Activated CD8-positive, alpha-beta memory T cell treated with anti-CD3 and anti-CD28 coated beads for 48 hours (primary cell): ENCODE measurements around the gene PSMC1.
"Not testable (repeated sequence)": the region's sequence is repeated elsewhere in the genome, so short reads cannot be mapped to it uniquely, and the experiment has no call there.

Experiments used
- DNase-seq, 3 experiments: peaks; one replicate each; pipeline ENCODE4 v3.0.0-alpha.2; 2020; ENCODE audit warnings: low read depth in 2 of 3, low spot score in 2 of 3

The PSMC1 gene

GRCh38 chr14:90256354-90257131 lies at the start of gene PSMC1:
PSMC1 (plus strand) TSS chr14:90256553; CDS start chr14:90256598, 45 bp downstream.
- peak; percentile 45 to 76 (median 69) for DNase-seq

- DNase-seq, result no peak
Observed at GRCh38 chr14:90213099-90213748, 43.1 kb upstream of the PSMC1 start.

- no peak for DNase-seq
Observed at GRCh38 chr14:90228478-90228877, 27.9 kb upstream of the PSMC1 start.

DNA sequence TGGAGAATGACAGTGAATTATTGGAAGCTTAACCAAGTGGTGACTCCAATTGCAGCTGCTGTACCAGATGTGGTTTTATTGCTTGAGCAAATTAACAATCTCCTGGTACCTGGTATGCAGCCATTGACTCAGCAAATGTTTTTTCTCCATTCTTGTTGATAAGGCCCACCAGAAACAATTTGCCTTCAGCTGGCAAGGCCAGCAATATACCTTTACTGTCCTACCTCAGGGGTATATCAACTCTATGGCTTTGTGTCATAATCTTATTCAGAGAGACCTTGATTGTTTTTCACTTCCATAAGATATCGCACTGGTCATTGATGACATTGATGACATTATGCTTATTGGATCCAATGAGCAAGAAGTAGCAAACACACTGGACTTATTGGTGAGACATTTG lies 26.4 kb upstream of the PSMC1 start:
- DNase-seq, result not testable (repeated sequence)

- DNase-seq, result peak; percentile 37 to 75 (median 63)
Observed at GRCh38 chr14:90235179-90235976, 21.0 kb upstream of the PSMC1 start.

- no peak for DNase-seq
Observed at GRCh38 chr14:90239139-90239538, 17.2 kb upstream of the PSMC1 start.

DNA sequence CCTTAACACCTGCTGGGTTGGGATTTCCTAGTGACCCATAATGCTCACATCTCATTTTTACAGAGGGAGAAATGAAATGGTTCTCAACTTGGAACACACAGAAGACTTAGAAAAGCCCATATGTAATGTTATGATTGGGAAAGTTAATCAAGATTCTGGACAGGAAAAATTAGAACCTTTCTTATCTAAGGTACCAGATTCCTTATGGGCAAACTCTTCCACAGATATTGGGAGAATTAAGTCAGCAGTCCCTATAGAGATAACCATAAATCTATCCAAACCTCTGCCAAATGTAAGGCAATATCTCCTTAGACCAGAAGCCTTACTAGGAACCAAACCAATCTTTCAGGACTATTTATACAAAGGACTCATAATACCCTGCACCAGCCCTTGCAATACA lies 13.9 kb upstream of the PSMC1 start:
- no peak for DNase-seq

- no peak for DNase-seq
Observed at GRCh38 chr14:90246936-90247335, 9.4 kb upstream of the PSMC1 start.

DNA sequence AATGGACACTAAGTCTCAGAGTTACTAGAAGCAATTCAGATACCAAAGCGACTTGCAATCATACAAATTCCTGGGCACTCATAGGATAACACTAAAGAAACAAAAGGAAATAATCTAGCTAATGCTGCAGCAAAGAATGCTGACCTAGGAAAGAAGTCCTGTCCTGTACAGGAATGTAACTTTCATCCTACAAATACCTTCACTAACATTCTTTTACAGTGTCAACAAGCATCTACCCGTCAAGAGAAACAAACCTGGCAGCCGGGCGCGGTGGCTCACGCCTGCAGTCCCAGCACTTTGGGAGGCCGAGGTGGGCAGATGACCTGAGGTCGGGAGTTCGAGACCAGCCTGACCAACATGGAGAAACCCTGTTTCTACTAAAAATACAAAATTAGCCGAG lies 8.9 kb upstream of the PSMC1 start:
- DNase-seq, result not testable (repeated sequence)

DNA sequence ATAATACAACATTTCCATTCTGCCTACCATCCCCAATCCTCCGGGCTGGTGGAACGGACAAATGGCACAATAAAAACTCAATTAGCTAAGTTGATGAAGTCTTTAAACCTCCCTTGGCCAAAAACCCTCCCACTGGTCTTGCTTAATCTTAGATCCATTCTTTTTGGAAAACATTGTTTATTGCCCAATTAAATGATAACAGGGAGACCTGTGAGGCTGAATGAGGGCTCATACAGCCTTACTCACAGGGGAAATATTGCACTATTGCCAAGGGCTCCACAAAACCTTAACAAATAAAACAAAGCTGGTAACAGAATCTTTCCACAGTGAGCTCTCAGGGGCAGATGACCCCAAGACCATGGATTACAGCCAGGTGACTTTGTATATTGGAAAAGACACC lies 7.8 kb upstream of the PSMC1 start:
- DNase-seq, result no peak

DNA sequence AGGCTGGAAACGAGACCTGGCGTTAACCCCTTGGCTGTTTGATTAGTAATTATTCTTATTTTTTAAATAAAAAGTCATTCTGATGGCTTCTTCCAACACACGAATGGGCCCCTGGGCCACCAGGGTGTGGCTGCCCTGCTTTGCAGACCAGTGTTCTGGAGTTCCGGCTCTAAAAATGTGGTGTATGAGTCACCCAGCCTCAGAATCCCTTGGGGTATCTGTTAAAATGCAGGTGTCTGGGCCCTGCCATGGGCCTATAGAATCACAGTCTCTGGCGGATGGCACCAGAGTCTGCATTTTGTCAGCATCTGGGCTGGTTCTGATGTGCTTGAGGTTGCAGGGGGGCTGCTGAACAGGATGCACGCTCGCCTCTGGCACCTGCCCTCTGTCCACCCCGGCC lies 2.5 kb upstream of the PSMC1 start:
- DNase-seq, result no peak

DNA sequence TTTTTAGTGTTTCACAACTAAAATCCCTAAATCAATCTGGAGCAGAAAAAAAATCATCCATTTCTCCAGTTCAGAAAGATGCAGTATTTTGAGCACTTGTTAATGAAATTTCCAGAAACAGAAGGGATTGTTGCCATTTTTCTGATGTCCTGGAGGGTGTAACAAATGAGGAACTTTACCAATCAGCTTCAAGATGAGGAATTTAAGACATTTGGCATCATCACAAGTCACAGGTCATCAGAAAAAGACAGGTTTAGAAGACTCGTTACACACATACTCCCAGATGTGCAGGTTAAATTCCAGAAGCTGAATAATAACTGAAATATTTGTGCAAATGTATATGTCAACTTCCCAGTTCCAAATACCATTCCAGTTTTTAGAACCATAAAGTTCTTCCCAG lies 482 bp upstream of the PSMC1 start:
- DNase-seq, result no peak

GRCh38 chr14:90263748-90264449 lies 7.5 kb downstream of the PSMC1 start:
- no peak for DNase-seq

DNA sequence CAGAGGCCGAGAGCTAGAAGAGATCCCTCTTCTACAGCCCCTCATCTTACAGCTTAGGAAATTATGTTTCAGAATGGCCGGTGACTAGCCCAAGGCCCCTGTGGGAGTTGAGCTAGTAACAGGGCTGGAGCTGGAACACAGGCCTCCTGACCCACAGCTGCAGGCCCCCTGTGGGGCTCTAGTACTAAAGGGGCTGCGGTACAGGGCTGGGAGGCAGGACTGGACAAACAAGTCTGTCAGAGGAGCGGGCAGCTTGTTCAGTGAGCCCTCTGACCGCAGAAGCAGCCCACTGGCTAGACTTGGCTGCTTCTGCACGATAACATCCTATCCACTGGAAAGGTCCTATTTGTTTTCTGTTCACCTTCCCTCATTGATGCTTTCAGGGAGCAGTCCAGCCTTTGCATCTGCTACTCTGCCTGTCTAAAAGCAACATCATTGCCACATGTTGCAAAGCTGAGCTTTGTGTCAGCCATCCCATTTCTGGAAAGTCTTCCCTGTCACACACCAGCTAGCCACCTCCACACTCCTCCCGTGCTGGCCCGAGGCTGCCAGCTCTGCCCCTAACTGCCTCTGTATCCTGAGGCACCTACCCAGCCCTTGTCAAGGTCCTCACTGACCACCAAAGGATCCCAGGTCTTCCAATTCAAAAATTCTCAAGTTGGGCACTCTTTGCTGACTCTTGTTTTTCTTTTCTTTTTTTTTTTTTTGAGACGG lies 10.2 kb downstream of the PSMC1 start:
- no peak for DNase-seq

DNA sequence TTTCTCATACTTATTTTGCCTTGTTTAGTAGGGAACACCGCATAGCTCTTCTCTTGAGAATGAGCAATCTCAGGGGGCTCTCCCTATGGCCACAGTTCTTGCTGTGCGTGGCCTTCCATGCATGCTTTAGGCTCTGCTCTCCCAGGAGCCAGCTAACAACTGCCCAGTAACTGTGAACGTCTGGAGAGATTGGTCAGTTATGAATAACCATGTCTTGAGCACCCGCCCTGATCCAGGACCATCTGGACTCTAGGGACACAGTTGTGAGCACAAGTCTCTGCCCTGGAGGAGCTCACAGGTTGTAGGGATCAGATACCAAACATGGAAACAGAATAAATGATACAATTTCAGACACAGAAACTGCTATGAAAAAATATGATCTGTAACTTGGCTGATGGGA lies 12.1 kb downstream of the PSMC1 start:
- DNase-seq, result no peak

DNA sequence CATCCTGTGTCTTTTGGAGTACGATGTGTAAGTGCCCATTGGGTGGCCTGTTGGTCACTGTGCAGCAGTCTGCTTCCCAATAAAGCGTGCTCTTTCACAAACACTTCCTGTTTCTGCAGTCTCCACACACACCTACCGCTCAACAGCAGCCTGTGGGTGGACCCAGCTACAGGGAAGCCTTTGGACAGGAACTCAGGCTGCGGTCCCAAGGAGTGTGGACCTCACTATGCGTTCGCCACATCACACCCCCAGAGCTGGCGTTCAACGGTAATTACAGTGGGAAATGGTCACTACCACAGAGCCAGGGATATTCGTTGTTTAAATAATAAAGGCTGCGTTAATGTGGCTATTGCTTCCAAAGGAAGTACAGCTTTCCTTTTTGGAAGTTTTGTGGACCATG lies 16.2 kb downstream of the PSMC1 start:
- no peak for DNase-seq

DNA sequence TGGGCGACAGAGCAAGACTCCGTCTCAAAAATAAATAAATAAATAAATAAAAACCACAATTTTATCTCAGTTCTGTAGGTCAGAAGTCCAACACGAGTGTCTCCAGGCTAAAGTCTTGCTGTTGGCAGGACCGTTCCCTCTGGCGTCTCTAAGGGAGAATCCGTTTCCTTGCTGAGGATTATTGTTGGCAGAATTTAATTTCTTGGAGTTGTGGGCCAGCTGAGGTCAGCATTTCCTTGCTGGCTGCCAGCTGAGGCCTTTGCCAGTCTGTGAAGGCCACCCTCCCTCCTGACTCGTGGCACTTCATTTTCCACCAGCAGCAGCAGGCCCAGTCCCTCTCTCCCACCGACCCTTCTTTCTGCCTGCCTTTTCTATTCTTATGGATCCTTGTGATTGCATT lies 17.2 kb downstream of the PSMC1 start:
- DNase-seq, result no peak

GRCh38 chr14:90274019-90274418 lies 17.7 kb downstream of the PSMC1 start:
- no peak for DNase-seq

GRCh38 chr14:90274808-90275457 lies 18.6 kb downstream of the PSMC1 start:
- no peak for DNase-seq

DNA sequence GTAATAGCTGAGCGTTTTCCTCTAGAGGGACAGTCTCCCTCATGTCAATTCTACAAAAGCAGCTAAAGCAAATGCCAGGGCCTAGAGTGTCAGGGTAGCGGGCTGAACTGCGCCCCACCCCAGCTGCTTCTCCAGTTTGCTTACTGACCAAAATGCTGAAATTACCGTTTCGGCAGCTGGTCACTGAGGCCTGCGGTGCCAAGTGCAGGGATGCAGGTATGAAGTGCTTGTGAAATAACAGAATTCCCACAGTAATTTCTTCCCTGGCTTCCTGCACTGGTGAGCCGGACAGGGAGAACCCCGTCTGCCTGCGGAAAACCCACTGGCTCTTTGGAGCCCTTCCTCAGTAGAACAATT lies 19.1 kb downstream of the PSMC1 start:
- no peak for DNase-seq
